ENCODE measurements around the gene NADSYN1. TPM values are rescaled to one million over a fixed set of nuclear protein-coding genes. Genes with fewer than 3 reads are reported as not detected.
A peak's percentile ranks its signal among the peaks of the same experiment; 100 is the strongest.

NADSYN1 gene
- total RNA-seq, 1 experiment from 2014 or later: 79.7 TPM

DNA sequence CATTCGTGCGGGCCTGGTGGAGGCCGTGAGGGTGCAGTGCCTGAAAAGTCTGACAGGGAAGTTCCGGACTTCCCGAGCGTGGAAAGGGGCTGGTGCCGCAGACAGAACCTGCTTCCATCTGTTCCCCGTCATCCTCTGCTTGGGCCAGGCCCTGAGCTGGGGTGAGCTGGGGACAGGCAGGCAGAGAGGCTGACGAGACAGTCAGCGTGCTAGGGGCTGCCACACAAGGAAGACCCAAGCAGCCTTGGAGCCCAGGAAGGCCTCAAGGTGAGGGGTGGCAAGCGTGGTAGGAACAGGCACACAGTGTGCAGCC lies 25.5 kb downstream of the NADSYN1 start:
- intact Hi-C loops (cut with micrococcal nuclease; ENCODE audit: unreplicated experiment): no loop called here
- H3K36me3 Mint-ChIP-seq (ENCODE audit: insufficient read depth, unreplicated experiment): peaks cover 29% of the 10 kb centered on the region
- TF ChIP-seq, protein P1, sequence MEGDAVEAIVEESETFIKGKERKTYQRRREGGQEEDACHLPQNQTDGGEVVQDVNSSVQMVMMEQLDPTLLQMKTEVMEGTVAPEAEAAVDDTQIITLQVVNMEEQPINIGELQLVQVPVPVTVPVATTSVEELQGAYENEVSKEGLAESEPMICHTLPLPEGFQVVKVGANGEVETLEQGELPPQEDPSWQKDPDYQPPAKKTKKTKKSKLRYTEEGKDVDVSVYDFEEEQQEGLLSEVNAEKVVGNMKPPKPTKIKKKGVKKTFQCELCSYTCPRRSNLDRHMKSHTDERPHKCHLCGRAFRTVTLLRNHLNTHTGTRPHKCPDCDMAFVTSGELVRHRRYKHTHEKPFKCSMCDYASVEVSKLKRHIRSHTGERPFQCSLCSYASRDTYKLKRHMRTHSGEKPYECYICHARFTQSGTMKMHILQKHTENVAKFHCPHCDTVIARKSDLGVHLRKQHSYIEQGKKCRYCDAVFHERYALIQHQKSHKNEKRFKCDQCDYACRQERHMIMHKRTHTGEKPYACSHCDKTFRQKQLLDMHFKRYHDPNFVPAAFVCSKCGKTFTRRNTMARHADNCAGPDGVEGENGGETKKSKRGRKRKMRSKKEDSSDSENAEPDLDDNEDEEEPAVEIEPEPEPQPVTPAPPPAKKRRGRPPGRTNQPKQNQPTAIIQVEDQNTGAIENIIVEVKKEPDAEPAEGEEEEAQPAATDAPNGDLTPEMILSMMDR (IDR thresholded peaks at IDR 0.05; ENCODE audit: unreplicated experiment): no peak
- no peaks in the 10 kb centered on the region for H3K27me3 Mint-ChIP-seq (ENCODE audit: unreplicated experiment)
- no peak overlapping the region for H3K4me3 Mint-ChIP-seq (ENCODE audit: low read depth, unreplicated experiment)
- H3K4me1 Mint-ChIP-seq (ENCODE audit: low read depth, unreplicated experiment): peaks cover 7% of the 10 kb centered on the region
- no peak for DNase-seq
- no peak overlapping the region for H3K27ac Mint-ChIP-seq (ENCODE audit: unreplicated experiment)
- BruUV-seq (replicated peaks): no TSS peak
- CTCF ChIA-PET: no interaction called here
- no peaks in the 10 kb centered on the region for H3K9me3 Mint-ChIP-seq (ENCODE audit: low read depth, unreplicated experiment)

GRCh38 chr11:71481101-71481960 lies 28.3 kb downstream of the NADSYN1 start:
- TF ChIP-seq, protein P1 (IDR thresholded peaks at IDR 0.05; ENCODE audit: unreplicated experiment): no peak
- Mint-ChIP-seq H3K36me3 (ENCODE audit: insufficient read depth, unreplicated experiment) (peaks cover 38% of the 10 kb centered on the region), H3K4me3 (ENCODE audit: low read depth, unreplicated experiment) (no peak overlapping the region), H3K4me1 (ENCODE audit: low read depth, unreplicated experiment) (peaks cover 7% of the 10 kb centered on the region), H3K9me3 (ENCODE audit: low read depth, unreplicated experiment) (no peaks in the 10 kb centered on the region), H3K27me3 (ENCODE audit: unreplicated experiment) (no peaks in the 10 kb centered on the region), H3K27ac (ENCODE audit: unreplicated experiment) (no peak overlapping the region)
- intact Hi-C loops (cut with micrococcal nuclease; ENCODE audit: unreplicated experiment): no loop called here
- peak; percentile 10 for DNase-seq
- no TSS peak for BruUV-seq (replicated peaks)
- CTCF ChIA-PET: no interaction called here

DNA sequence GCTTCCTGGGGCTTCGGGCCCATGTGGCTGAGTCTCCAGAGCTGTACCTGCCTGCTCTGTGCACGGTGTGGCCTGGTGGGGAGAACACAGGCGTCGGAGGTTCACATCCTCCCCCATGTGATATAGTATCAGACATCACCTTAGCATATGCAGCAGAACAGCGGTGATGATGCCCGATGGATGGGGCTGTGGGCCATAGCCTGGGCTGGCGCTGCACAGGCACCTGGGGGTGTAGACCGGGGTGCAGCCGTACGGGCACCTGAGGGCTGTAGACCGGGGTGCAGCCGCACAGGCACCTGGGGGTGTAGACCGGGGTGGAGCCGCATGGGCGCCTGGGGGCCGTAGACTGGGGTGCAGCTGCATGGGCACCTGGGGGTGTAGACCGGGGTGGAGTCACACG lies 29.2 kb downstream of the NADSYN1 start:
- Mint-ChIP-seq H3K4me3 (ENCODE audit: low read depth, unreplicated experiment) (no peak overlapping the region), H3K9me3 (ENCODE audit: low read depth, unreplicated experiment) (no peaks in the 10 kb centered on the region), H3K36me3 (ENCODE audit: insufficient read depth, unreplicated experiment) (peaks cover 42% of the 10 kb centered on the region), H3K4me1 (ENCODE audit: low read depth, unreplicated experiment) (peaks cover 7% of the 10 kb centered on the region), H3K27me3 (ENCODE audit: unreplicated experiment) (no peaks in the 10 kb centered on the region), H3K27ac (ENCODE audit: unreplicated experiment) (no peak overlapping the region)
- CTCF ChIA-PET: no interaction called here
- DNase-seq: no peak
- BruUV-seq (replicated peaks): no TSS peak
- TF ChIP-seq, protein P1 (IDR thresholded peaks at IDR 0.05; ENCODE audit: unreplicated experiment): no peak
- intact Hi-C loops (cut with micrococcal nuclease; ENCODE audit: unreplicated experiment): no loop called here

DNA sequence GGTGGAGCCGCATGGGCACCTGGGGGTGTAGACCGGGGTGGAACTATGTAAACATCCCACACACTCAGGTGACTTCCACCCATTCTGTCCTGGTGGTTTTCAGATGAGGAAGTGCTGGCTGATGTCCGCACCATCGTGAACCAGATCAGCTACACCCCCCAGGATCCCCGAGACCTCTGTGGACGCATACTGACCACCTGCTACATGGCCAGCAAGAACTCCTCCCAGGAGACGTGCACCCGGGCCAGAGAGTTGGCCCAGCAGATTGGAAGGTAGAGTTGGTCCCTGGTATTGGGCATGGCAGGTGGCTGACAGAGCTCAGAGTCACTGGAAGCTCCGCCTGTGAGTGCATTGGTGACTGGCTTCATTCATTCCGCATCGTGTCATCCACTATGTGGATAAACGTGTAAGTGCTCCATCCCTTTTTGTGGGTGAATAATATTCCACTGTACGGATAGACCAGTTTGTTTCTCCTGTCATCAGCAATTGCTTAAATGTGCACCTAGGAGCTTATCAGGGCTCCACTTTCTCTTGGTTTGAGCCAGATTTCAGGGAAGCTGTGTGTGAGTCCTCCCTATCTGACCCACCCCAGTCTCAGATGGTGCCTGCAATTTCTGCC lies 29.9 kb downstream of the NADSYN1 start:
- CTCF ChIA-PET: no interaction called here
- Mint-ChIP-seq H3K4me1 (ENCODE audit: low read depth, unreplicated experiment) (peaks cover 10% of the 10 kb centered on the region), H3K36me3 (ENCODE audit: insufficient read depth, unreplicated experiment) (peaks cover 39% of the 10 kb centered on the region), H3K27me3 (ENCODE audit: unreplicated experiment) (no peaks in the 10 kb centered on the region), H3K27ac (ENCODE audit: unreplicated experiment) (no peak overlapping the region), H3K9me3 (ENCODE audit: low read depth, unreplicated experiment) (no peaks in the 10 kb centered on the region), H3K4me3 (ENCODE audit: low read depth, unreplicated experiment) (no peak overlapping the region)
- TF ChIP-seq, protein P1 (IDR thresholded peaks at IDR 0.05; ENCODE audit: unreplicated experiment): no peak
- DNase-seq: no peak
- intact Hi-C loops (cut with micrococcal nuclease; ENCODE audit: unreplicated experiment): no loop called here
- BruUV-seq (replicated peaks): no TSS peak
